Renal cortex interstitium (tissue), 11 donors: ENCODE measurements around the gene FTCDNL1. TPM values are rescaled to one million over a fixed set of nuclear protein-coding genes. Genes with fewer than 3 reads are reported as not detected.

Experiments used
- DNase-seq, 11 donors: peaks; one replicate each; pipeline ENCODE4 v3.0.0-alpha.2; 2013; ENCODE audit warnings: low read depth in 9 of 11, low spot score in 4 of 11; ENCODE audit errors: extremely low read depth in 1 of 11
- polyA plus RNA-seq, 3 donors: library from polyadenylated mRNA; unstranded; fragments of 120-200 nt; gene quantifications; one replicate each; pipeline ENCODE4 v1.2.1, GENCODE V29; 2013; ENCODE audit not compliant: insufficient read length in 3 of 3

FTCDNL1 gene
- polyA plus RNA-seq, 3 donors = 1.2 to 2.0 (median 1.7) TPM

DNA sequence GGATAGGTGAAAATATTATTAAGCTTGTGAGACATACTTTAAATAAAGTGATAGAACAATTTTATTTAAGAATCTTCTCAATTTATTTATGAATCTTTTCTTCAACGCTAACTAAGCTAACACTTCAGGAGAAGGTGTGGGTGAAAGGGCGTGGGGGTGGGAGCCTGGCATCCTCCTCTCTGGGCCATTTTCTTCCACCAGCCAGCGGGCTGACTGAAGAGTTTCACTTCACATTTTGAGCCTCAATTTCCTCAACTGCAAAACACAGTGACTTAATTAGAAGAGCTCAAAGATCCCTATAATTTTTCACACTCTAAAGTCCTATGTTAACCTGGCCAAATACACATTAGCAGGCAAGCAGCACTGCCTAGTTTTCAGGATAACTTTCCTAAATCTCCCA lies 94.8 kb downstream of the FTCDNL1 start:
- DNase-seq = no peak

DNA sequence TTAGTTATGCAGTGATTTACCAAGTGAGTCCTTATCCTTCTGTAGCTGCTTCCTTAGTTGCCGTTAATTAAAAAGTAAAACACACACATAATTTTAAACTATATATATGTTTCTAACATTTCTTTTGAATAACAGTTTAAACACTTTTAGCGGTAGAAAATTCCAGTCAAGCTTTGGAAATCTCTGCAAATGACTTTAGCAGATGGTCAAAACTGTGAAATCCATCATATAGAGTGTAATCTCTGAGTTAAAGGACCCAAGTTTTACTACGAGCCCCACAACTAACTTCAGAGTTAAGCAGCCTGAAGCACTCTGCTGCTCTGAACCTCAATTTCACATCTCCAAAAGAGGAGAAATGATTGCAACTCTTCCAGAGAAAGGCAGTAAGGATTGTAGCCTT lies 96.2 kb downstream of the FTCDNL1 start:
- no peak for DNase-seq

DNA sequence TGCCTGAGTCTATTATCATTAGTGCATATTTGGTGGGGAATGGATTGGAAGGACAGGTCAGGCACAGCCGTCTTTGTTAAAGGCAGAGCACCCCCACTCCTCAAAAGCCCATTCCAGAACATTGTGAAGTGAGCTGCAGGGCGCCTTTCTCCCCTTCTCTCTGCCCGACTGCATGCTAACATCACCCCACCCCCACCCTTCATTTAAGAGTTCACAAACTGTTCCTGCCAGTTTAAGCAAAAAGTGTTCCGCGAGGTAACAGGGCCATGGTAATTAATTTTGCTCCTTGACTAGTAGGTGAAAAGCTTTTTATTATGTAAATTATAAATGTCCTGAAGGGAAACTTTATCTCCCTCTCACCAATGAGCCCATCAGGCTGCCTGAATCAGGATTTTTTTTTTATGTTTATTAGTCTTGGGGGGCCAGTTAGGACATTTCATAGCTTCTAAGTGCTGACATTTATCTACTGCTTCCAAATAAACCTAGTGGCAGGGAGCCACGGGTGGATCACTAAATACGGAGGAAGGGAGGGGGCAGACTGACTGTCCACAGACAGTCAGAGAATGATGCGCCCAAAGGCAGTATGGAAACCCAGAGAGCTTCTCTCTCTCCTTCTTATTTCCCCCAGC lies 99.4 kb downstream of the FTCDNL1 start:
- DNase-seq = no peak

DNA sequence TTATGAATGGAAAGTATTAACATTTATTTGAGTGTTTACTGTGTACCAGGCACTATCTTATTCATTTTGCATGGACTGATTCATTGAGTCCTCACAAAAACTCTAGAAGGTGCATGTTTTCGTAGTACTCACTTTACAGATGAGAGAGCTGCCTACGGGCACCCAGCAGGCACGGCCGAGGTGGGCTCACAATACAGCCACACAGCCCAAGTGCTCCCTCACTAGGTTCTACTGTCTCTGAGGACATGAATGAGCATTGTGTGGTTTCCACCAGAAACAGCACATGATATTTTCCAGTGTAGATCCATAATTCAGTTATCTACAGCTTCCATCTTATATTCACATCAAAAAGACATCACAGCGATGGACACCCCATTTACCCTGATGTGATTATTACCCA lies 101.4 kb downstream of the FTCDNL1 start:
- no peak for DNase-seq

DNA sequence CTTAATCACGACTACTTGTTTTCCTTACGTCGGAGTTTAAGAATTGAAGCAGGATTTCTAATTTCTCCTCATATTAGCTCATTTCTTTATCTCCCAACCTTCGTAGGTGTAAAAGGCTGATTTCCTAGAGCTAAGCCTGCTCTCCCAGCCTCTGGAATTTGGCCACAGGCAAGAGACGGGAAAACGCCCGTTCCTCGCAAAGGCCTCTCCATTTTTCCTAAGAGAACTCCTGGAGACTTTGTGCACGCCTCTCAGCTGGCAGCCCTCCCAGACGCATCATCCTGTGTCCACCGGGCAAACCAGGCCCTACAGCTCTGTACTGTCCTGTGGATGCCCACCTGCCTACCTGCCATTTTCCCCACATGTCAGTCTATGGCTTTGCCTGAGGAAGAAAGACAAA lies 106.3 kb downstream of the FTCDNL1 start:
- no peak for DNase-seq

DNA sequence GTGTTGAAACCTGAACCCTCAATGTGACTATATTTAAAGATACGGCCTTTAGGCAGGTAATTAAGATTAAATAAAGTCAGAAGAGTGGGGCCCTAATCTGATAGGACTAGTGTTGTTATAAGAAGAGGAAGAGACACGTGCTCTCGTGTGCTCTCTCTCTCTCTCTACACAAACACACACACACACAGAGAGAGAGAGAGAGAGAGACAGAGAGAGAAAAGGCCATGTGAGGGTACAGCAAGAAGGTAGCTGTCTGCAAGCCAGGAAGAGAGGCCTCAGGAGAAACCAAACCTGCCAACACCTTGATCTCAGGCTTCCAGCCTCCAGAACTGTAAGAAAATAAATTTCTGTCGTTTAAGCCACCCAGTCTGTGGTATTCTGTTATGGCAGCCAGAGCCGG lies 106.7 kb downstream of the FTCDNL1 start:
- no peak for DNase-seq

DNA sequence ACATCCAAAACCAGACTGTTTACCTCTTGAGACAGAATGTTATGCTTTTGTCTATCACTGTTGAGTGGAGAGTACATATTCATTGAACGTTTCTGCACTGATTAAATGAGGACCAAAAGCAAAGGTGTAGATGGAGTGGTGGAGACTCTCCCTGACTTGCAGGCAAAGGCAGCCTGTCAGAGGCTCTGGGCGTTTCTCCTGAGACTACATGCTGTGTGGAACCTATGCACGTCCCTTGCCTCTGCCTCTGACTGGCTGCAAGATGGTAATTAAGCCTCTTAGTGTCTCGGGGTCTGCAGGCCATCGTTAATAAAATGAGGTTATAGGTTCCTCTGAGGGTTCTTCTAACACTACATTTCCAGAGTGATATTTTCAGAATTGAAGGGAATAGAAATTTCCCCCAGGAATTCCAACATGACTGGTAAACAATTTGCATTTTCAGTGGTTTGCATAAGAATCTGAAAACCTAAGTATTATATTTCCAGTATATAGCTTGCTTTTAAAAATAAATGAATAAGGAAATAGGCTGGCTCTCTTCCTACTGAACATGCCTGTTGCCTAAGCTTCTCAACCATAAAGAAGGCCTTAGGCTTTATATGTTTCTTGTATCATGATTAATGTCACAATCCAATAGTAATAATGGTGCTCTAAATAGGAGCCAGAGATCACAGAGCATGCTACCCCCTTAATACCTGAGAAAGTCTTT lies 107.4 kb downstream of the FTCDNL1 start:
- DNase-seq = no peak

DNA sequence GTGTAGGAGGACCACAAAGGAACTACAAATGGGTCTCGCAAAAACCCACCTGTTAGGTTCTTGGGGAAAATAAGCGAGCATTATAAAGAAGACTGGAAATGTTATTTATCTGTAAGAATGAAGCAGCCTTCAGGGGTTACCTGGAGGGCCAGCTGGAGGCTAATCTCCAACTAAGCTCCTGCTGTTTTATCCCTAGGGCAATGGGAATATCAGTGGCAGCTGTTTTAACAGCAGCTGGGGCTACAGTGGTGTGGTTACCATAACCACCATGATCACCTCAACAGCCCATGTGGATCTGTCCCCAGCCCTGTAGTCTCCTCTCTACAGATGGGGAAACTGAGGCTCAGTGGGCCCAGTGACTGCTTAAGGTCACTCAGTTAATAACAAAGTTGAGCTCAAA lies 108.1 kb downstream of the FTCDNL1 start:
- DNase-seq = no peak

DNA sequence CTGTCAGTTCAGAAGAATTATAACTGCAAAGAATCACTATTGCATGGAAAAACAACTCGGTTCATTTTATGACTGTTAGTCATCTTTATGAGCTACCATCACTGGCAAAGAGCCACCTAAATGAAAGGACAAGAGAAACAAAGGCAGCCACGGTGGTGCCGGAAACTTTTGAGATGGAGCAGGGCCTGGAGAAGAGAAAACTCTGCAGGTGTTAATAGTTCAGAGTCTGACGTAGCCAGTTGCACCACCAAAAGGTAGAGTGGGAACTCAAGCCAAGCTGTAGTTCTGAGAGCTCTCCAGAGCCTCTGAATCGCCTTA lies 110.9 kb downstream of the FTCDNL1 start:
- no peak for DNase-seq

DNA sequence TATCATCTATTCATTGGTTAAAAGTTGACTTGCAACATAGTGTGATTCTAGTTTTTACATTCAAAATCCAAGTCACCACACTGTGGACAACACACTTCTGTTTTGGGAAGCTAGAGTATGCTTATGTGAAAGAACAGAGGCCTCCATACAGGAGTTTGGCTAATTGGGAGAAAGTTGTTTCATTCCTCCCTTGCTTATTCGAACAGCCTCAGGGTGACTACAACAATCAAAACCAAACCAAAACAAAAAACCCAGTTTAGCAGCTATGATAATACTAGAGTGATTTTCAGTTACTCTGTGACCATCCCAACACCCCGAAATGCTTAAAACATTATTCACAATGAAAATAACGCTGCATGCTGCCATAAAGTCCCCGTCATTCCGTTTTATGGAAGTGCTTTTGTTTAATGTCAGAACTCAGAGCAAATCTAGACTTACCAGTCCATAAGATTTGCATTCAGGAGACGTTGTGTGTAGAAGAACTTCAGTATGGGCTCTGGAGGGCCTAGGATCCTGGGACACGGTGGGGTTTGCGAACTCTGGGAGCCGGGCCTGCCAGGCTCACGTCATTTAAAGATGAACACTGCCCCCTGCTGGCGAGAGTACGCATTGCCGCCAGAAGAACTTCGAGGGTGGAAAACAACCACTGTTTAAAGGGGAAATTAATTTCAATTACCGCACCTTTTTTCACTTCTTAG lies 111.4 kb downstream of the FTCDNL1 start:
- DNase-seq = peak in 8 of 11 donors; percentile 10 to 59 (median 48)

DNA sequence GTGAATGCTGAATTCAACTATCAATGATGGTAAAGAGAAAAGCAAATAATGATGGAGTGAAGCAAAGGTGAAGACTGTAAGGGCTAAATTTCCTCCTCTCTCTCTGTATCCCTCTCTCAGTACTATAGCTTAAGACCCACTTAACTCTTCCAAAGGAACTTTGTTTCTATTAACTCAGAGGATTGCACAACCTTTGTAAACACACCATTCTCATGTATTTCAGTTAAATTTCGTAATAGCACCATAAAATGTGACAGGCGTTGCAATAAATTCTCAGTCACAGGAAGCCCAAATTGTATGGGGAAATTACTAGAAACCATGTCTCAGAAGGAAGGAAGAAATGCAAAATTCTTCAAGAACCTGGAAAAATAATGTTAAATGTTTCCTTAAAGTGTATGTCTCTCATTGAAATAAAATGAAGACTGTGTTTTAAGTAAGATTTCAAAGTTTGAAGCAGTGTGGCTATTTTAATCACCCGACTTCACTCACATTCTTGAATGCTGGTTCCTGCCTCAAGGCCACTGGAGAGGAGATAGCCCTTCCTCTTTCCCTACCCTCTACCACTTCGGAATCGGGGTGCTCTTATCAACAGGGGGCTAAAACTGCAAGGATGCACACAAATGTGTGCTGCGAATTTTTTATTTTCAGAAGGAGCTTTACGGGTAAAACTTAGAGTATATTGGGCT lies 112.1 kb downstream of the FTCDNL1 start:
- no peak for DNase-seq

DNA sequence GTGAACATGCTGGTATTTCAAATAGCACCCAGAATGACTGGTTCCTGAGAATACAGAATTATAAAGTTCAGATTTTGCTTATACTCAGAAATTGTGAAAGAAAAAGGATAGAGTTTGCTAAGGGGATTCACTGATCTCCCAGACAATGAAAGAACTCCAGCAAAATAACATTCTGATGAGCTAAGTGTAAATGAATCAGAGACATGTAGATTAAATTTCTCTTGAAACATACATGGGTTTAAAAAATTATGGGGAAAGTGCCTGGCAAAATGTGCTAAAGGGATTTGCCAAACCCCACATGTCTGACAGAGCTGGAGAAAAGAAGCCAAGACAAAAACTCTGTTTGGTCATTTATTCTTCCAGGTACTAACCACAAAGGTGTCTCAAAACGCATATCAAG lies 116.3 kb downstream of the FTCDNL1 start:
- no peak for DNase-seq

DNA sequence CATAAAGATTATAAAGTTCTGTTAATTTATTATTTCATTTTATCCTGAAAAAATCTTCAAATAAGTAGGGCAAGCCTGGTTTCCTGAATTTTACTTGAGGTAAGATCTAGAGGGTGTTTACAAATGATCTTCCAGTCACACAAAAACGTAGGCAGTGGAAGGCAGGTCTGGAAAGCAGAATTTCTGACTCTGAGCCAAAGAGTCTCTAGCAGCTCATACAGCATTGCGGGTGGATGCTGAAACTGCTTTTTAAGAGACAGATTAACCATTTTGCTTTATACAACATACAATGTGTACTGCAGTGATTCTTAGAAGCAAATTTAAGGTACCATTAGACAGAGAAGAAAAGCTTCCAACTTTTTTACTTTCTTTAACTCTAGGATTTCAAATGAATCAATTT lies 117.0 kb downstream of the FTCDNL1 start:
- DNase-seq = no peak

DNA sequence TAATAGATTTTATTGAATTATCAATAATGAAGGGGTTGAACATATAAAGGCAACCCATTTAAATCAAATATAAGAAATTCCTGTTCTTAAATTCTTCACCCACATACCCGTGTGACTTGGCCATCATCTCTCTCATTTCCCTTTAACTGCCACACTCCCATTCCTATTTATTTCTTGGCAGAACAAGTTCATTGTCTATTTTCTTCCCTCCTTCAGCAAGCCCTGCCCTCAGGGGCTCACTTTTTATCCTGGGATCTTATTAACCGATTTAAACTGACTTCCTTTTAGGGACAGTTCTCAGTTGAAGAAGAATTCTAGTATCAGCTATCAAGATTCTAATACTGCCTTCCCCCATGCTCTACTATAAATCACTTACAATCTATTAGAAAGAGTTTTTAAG lies 123.2 kb downstream of the FTCDNL1 start:
- no peak for DNase-seq

DNA sequence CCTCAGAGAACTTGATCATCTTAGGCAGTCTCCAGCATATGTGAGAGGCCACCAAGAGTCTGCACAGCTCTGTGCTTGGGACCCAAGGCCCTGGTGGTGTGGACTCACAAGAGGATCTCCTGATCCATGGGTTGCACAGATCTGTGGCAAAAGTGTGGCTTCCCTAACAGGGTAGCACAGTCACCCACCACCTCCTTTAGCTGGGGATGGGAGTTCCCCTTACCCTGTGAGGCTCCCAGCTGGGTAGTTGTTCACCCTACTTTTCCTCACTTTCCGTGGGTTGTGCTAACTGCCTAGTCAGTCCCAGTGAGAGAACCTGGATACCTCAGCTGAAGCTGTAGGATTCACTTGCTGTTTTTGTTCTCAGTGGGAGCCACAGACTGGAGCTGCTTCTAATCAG lies 123.7 kb downstream of the FTCDNL1 start:
- DNase-seq = no peak

DNA sequence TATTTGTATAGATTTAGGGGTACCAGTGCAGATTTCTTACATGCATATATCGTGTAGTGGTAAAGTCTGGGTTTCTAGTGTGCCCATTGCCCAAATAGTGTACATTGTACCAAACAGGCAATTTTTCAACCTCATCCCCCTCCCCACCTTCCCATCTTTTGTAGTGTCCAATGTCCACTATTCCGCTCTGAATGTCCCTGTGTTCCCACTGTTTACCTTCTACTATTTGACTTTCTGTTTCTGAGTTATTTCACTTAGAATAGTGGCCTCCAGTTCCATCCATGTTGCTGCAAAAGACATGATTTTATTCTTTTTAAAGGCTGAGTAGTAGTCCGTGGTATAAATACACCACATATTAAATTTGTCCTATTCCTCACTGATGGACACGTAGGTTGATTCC lies 132.9 kb downstream of the FTCDNL1 start:
- DNase-seq = no peak

DNA sequence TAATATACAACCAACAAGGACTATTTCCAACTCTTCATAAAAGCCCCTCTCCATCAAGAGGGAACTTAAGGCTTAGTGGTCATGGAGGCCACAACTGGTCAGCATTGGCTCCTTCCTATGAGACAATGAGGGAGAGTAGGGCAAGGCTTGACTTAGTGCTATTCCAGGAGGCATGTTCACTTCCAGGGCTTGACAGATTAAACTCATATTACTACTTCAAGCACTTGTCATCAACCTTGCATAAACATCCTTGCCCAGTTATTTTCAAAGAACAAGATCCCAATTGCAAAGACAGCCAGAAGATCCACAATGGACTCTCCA lies 133.4 kb downstream of the FTCDNL1 start:
- no peak for DNase-seq

DNA sequence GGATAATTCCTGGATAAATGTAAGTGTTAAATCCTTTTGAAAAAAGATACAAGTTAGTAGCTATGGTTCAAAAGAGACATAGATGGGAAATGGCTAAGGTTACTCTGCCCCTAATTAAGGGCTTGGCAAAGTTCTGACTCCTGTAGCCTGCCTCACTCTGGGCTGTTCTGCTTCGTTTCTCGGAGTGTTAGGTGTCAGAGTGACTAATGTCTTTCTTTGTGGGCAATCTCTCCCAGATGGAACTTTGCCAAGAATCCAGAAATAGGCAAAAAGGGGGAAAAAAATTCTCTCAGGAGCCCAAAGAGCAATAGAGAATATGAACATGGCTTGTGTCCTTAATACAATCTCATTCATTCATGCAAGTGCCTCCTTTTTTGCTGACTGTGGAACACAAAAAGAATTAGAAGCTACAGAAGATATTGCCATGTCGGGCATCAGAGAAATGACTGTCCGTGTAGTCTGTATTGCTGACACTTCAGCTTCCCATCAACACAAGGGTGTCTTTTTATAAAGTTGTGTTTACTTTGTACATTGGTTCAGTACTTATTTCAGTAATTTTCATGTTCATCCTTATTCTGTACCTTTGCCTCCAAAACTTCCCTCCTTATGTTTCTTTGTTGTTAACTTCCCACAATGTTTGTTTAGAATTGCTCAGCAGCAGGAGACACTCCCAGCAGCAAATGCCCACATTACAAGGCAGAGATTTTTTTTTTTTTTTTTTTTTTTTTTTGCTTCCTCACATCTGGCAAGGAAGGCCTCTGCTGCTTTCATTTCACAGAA lies 134.0 kb downstream of the FTCDNL1 start:
- DNase-seq = peak in 8 of 11 donors; percentile 12 to 64 (median 38)

DNA sequence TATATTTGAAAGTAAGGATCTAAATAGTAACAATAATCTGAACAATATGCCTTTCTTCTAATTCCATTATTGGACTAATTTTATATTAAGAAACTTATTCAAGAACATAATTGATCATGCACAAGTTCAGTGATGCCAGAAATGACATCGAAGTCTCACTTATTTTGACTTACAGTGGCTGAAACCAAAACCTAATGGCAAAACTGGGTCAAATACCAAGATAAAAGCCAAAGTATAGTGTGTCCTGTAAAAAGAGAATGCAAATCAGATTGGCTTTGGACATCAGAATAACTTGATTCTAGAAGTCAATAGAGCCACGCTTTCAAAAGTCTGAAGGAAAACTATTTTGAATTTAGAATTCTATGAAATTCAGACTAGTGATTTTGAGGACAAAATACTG lies 137.2 kb downstream of the FTCDNL1 start:
- no peak for DNase-seq

DNA sequence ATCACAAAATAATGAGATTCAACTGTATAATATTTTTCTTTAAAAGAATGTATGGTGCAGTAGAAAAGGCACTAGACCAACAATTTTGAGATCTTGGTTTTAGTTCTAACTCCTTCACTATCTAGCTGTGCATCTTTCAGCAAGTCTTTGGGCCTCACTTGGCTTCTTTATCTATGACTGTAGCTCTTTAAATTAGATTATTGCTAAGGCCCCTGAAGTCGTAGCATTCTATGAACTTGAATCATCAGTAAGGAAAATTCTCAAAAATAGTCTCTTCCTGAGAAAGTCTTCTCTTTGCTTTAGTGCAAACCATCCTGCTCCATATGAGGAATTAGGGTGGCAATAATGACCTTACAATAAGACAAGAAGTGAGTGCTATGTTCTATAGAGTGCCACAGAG lies 140.4 kb downstream of the FTCDNL1 start:
- no peak for DNase-seq
